Osteocyte (in vitro differentiated cells): Measurements from ENCODE around the gene SEZ6L. TPM values are rescaled to one million over a fixed set of nuclear protein-coding genes. Genes with fewer than 3 reads are reported as not detected.

Experiments used
- DNase-seq: peaks from one replicate; pipeline ENCODE4 v3.0.0; 2021; ENCODE audit warnings: mixed read lengths; ENCODE audit not compliant: unreplicated experiment; ENCODE audit errors: extremely low spot score
- H3K27ac Mint-ChIP-seq: one replicate; pipeline ENCODE4 v1.8.0; 2021; ENCODE audit warnings: mild to moderate bottlenecking, mixed read lengths; ENCODE audit not compliant: unreplicated experiment
- H3K27me3 Mint-ChIP-seq: one replicate; pipeline ENCODE4 v1.8.0; 2021; ENCODE audit warnings: mixed read lengths; ENCODE audit not compliant: unreplicated experiment
- H3K36me3 Mint-ChIP-seq: one replicate; pipeline ENCODE4 v1.8.0; 2021; ENCODE audit warnings: mixed read lengths; ENCODE audit not compliant: unreplicated experiment
- H3K4me1 Mint-ChIP-seq: one replicate; pipeline ENCODE4 v1.8.0; 2021; ENCODE audit warnings: mixed read lengths; ENCODE audit not compliant: unreplicated experiment
- H3K4me3 Mint-ChIP-seq: one replicate; pipeline ENCODE4 v1.8.0; 2021; ENCODE audit warnings: mild to moderate bottlenecking, moderate library complexity, mixed read lengths; ENCODE audit not compliant: unreplicated experiment
- H3K9me3 Mint-ChIP-seq: one replicate; pipeline ENCODE4 v1.8.0; 2021; ENCODE audit warnings: mixed read lengths; ENCODE audit not compliant: unreplicated experiment
- total RNA-seq: library from RNA; stranded (reverse); gene quantifications from 2 replicates; pipeline ENCODE4 v1.2.1, GENCODE V29; 2021
- TF ChIP-seq, protein P1 (sequence below): fragments of 200-600 bp; sonication (generic); IDR thresholded peaks from 2 replicates; pipeline ENCODE4 v1.5.0; 2021; ENCODE audit warnings: antibody characterized with exemption, mild to moderate bottlenecking, moderate library complexity

The SEZ6L gene
- total RNA-seq, 1 donor from 2014 or later, result not detected

- H3K27me3 Mint-ChIP-seq, result peaks cover 2% of the 10 kb centered on the region
- no peaks in the 10 kb centered on the region for H3K36me3 Mint-ChIP-seq
Observed at GRCh38 chr22:26143806-26144325, 25.4 kb upstream of the SEZ6L start.

GRCh38 chr22:26159886-26160285, 9.4 kb upstream of the SEZ6L start:
- H3K9me3 Mint-ChIP-seq, result no peaks in the 10 kb centered on the region
- TF ChIP-seq, protein P1, sequence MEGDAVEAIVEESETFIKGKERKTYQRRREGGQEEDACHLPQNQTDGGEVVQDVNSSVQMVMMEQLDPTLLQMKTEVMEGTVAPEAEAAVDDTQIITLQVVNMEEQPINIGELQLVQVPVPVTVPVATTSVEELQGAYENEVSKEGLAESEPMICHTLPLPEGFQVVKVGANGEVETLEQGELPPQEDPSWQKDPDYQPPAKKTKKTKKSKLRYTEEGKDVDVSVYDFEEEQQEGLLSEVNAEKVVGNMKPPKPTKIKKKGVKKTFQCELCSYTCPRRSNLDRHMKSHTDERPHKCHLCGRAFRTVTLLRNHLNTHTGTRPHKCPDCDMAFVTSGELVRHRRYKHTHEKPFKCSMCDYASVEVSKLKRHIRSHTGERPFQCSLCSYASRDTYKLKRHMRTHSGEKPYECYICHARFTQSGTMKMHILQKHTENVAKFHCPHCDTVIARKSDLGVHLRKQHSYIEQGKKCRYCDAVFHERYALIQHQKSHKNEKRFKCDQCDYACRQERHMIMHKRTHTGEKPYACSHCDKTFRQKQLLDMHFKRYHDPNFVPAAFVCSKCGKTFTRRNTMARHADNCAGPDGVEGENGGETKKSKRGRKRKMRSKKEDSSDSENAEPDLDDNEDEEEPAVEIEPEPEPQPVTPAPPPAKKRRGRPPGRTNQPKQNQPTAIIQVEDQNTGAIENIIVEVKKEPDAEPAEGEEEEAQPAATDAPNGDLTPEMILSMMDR, result no peak
- no peak overlapping the region for H3K27ac Mint-ChIP-seq
- no peak for DNase-seq
- no peaks in the 10 kb centered on the region for H3K4me1 Mint-ChIP-seq
- H3K27me3 Mint-ChIP-seq, result peaks cover 12% of the 10 kb centered on the region
- H3K4me3 Mint-ChIP-seq, result no peak overlapping the region
- H3K36me3 Mint-ChIP-seq, result no peaks in the 10 kb centered on the region

More at GRCh38 chr22:26143806-26144325, 25.4 kb upstream of the SEZ6L start:
- Mint-ChIP-seq H3K9me3 (no peaks in the 10 kb centered on the region), H3K4me1 (no peaks in the 10 kb centered on the region), H3K27ac (no peak overlapping the region), H3K4me3 (no peak overlapping the region)
- TF ChIP-seq, protein P1, result no peak
- no peak for DNase-seq

DNA sequence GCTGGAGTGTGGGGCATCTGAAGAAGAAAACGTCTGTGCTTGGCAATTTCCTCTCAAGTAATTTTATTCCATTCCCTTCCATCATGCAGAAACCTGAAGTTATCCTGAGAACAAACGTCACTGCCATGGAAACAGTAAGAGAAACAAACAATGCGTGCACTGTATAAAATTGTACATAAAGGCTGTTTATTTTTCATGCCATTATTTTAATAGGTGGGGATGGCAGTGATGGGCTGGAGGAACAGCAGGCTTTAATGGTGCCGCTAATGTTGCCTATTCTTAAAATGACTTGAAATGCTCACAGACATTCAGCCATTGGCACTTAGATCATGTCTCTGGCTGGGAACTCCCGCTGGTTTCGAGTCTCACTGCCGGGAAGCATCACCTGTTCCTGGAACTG, 7.5 kb upstream of the SEZ6L start:
- Mint-ChIP-seq H3K4me3 (no peak overlapping the region), H3K27ac (no peak overlapping the region), H3K4me1 (no peaks in the 10 kb centered on the region), H3K27me3 (peaks cover 19% of the 10 kb centered on the region), H3K36me3 (no peaks in the 10 kb centered on the region), H3K9me3 (no peaks in the 10 kb centered on the region)
- DNase-seq, result no peak
- TF ChIP-seq, protein P1, result no peak

DNA sequence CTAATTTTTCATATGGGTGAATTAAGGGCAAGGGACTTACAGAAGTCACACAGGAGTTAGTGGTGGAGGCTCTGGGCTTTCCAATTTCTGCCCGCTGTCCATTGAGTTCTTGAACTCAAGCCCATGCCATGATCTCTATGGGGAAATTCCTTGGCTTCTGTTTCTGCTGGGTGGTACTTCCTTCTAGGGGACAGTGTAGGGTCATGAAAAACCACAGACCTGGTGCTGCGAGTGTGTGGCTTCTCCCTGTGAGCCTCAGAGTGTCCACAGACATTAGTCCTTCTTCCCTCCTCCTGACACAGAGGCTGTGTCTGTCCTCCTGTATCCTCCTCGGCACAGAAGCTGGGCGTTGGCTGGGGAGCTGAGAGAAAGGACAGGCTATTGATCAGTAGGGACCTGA, 6.3 kb upstream of the SEZ6L start:
- Mint-ChIP-seq H3K4me1 (no peaks in the 10 kb centered on the region), H3K4me3 (no peak overlapping the region), H3K36me3 (no peaks in the 10 kb centered on the region), H3K9me3 (no peaks in the 10 kb centered on the region), H3K27me3 (peaks cover 31% of the 10 kb centered on the region), H3K27ac (no peak overlapping the region)
- TF ChIP-seq, protein P1, result no peak
- no peak for DNase-seq

GRCh38 chr22:26164174-26164573, 5.1 kb upstream of the SEZ6L start:
- peak; percentile 48 for DNase-seq
- TF ChIP-seq, protein P1, result no peak

More at GRCh38 chr22:26164174-26164573, 5.1 kb upstream of the SEZ6L start:
- Mint-ChIP-seq H3K9me3 (no peaks in the 10 kb centered on the region), H3K4me3 (no peak overlapping the region), H3K27me3 (peaks cover 42% of the 10 kb centered on the region), H3K27ac (no peak overlapping the region), H3K36me3 (no peaks in the 10 kb centered on the region), H3K4me1 (peaks cover 5% of the 10 kb centered on the region)
